GM21447 (cell line): ENCODE measurements around the gene WFDC2.

Experiments used
- ATAC-seq: cut with Tn5 transposase; IDR thresholded peaks from one replicate; pipeline ENCODE4 v1.9.1; 2021; ENCODE audit not compliant: unreplicated experiment

The WFDC2 gene, protein sequence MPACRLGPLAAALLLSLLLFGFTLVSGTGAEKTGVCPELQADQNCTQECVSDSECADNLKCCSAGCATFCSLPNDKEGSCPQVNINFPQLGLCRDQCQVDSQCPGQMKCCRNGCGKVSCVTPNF

DNA sequence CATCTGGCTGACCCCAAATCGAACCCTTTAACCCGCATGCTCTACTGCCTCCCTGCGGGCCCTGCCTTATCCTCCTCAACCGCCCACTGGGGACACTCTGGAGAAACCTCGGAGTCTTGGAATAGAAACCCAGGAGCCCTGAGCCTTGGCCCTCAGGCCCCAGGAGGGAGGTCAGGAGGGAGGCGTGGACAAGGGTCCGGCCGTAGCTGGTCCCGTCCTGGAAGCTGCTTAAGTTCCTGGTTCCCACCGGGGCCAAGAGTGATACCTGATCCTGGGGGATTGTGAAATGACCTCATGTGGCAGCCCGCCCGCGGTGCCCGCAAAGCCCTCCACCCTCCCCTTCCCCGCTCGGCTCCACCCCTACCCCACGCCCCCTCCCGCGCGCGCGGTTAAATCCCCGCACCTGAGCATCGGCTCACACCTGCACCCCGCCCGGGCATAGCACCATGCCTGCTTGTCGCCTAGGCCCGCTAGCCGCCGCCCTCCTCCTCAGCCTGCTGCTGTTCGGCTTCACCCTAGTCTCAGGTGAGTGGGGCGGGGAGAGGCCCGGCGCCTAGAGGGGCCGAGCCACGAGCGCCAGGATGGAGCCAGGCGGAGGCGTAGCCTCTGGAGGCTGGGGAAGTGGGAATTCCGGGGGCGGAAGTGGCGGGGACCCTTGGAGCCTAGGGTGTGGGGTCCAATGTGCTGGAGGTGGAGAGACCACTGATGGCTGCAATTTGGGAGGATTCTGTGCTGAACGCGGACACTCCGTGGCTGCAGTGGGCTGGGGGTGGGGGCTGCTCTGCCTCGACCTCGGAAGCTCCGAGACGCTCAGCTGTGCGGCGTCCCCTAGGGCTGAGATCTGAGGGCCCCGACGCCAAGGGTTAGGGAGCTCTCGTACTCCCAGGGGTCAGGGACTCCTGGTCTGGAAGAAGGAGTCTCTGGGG lies at the start of gene WFDC2:
Gene WFDC2 (plus strand): TSS at position 418 of the 926 bp plus-strand sequence. CDS start 29 bp downstream, at position 447.
- ATAC-seq: no peak

DNA sequence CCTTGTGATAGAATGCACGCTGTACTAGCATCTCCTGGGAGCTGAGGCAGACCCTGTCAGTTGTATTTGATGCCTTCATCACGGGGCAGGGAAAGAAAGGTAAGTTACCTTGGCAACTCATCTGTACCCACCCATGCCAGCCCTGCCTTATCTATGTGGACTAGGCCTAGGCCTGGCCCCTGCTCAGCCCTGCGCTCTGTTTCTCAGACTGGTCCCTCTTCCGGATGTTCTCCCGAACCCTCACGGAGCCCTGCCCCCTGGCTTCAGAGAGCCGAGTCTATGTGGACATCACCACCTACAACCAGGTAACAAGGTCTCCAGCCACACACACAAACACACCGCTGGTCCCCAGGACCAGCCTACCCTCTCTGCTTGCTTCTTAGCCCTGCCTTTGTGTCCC lies 49.4 kb upstream of the WFDC2 start:
- ATAC-seq: no peak

DNA sequence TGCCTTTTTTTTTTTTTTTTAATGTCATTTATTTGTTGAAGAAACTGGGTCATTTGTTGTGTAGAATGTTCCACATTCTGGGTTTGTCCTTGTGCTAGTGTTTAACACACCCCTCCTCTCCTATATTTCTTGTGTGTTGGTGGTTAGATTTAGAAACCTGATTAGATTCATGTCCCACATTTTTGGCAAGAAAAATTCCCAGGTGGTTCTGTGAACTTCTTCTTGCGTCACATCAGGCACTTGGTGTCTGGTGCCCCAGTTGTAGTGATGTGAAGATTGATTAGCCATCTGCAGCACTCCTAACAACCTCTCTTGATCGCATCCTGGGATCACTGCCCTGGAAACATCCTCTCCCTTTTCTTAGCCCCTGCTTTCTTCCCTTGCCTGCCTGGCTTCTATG lies 45.9 kb upstream of the WFDC2 start:
- ATAC-seq: no peak

DNA sequence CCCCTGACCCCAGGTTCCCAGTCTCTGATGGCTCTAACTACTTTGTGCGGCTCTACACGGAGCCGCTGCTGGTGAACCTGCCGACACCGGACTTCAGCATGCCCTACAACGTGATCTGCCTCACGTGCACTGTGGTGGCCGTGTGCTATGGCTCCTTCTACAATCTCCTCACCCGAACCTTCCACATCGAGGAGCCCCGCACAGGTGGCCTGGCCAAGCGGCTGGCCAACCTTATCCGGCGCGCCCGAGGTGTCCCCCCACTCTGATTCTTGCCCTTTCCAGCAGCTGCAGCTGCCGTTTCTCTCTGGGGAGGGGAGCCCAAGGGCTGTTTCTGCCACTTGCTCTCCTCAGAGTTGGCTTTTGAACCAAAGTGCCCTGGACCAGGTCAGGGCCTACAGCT lies 44.0 kb upstream of the WFDC2 start:
- no peak for ATAC-seq

DNA sequence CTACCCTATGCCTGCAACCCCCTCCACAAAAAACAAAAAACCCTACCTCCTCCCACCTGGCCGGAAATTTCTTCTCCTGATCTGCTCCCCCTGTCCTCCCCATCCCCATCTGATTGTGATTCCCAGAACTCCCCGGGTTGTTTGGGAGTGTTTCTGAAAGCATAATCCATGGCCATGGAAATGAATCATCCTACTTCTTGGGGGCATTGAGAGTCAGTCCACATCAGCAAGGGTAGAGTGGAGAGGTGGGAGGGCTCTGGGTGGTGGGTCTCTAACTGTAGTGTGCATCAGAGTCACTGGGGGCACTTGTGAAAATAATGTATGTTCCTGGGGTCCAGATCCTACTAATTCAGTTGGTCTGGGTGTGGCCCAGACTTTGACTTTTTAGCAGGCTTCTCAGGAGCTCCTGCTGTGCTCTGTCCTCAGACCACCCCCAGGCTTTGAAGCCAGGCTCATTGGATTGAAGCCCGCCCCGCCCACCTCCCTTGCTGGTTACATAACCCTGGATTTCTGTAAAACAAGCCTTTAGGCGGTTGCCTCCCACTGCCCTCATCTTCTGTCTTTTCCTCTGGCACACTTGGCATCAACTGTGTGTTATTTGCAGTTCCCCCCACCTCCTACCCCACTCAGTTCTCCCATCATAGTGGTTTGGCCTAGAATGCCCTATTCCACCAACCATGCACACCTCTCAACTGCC lies 43.1 kb upstream of the WFDC2 start:
- no peak for ATAC-seq

DNA sequence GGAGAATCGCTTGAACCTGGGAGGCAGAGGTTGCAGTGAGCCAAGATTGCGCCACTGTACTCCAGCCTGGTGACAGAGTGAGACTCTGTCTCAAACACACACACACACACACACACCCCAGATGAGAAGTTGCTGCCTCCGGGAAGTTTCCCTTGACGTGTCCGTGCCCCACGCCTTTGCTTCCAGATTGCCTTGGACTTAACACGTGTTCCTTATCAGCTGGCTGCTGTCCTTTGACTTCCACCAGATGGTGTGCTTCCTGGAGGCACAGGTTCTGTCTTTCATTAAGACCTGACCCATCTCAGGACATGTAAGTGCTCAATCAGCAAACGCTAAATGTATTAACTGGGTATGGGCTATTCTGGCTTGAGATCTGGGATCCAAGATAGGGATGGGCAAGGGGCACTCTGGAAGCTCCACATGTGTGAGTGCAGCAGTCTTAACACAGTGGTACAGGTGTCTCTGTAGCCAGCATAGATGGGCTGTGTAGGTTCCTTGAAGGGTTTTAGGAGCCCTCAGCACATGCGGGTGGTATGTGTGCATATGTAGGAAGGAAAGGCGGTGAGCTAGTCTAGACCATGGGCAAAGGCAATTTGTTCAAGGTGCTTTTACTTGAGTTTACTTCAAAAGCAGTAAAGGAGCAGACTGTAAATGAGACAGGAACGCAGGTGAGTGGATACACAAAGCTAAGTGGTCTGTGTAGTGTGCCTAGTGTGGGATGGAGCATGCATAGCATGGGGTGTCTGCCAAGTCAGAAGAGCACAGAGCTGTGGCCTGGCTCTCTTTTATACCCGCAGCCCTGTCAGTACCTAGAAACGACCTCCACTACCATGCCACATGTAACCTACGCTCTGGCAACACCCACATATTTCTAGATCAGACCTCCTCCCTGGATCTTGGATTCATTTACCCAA lies 42.1 kb upstream of the WFDC2 start:
- ATAC-seq: no peak

DNA sequence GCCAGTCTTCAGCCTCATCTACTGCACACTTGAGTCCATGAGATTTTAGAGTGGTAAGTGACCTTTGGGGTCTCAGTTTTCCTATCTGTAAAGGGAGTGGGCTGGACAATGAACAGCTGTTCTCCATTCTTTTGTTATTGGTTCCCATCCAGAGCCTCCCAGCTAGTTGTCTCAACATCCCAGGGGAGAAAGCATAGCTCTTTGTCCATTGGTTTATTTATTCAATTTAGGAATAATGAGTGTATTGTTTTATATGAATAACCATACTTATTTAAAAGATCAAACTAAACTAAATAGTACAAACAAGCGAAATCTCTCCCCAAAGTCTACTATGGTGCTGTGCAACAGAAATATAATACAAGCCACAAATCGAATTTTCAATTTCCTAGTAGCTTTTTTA lies 39.9 kb upstream of the WFDC2 start:
- no peak for ATAC-seq

DNA sequence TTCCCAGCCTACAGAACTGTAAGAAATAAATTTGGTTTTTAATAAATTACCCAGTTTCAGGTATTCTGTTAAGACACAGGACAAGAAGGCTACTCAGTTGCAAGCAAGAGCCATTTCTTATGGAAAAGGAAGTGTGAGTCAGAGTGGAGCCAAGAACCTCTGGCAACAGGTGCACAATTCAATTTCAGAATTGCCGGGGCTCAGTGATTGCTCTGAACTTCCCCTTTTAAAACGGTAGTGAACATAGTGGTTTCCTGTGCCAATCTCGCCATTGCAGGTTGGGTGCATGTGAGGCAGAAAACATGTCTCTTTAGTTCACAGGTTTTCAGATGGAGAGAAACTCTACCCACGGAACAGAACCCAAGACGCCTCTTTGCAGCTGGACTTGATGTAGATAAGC lies 37.3 kb upstream of the WFDC2 start:
- ATAC-seq: peak; percentile 80

DNA sequence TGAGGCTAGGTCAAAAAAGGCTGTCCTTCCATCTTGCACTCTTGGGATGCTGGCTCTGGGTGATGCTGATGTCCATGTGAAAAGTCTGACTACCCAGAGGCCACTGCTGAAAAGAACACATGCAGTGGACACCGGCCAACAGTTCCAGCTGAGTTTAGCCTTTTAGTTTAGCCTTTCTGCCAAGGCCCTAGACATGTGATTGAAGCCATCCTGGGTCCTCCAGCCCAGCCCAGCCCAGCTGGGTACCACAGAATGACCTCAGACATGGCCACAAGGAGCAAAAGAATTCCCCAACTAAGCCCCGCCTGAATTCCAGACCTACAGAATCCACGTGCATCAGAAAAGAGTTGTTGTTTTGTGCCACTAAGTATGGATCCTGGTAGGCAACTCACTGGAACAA lies 36.2 kb upstream of the WFDC2 start:
- ATAC-seq: no peak

DNA sequence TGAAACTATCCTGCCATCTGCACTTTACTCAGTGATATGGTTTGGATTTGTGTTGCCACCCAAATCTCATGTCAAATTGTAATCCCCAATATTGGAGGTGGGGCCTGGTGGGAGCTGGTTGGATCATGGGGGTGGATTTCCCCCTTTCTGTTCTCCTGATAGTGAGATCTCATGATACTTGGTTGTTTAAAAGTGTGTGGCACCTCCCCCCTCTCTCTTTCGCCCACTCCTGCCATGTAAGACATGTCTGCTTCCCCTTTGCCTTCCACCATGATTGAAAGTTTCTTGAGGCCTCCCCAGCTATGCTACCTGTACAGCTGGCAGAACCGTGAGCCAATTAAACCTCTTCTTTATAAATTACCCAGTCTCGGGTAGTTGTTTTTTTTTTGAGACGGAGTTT lies 35.6 kb upstream of the WFDC2 start:
- no peak for ATAC-seq

DNA sequence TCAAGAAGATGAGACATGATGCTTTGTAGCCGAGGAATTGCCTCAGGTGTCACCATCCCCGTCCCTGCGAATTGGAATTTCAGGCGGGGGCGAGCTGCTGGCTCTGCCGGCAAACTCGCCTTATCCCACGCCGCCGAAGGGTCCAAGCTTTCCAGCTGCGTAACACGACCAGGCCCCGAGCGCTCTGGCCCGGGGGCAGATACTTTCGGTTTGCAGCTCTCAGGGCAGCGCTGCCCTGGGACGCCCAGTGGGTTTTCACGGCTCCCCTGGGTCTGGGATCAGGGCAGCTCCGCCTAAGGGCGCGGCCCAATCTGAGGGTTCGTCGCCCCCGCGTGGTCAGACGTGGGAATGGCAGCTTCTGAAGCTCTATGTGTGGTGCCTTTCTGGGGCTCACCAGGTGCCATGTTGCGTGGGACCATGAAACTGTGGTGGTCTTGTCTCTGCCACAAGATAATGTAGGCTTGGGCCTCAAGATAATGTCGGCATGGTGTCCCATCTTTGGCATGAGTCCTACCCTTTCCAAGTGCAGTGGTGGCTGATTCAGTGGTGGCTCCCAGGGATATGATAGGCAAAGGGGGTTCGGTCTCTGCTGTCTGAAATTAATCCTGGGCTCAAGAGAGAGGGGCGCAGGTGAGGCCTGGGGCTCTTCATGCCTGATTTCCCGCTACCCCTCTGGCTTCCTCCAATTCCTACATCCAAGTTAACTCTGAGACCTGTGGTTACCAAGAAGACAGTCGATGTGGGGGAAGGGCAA lies 32.6 kb upstream of the WFDC2 start:
- ATAC-seq: peak; percentile 61

DNA sequence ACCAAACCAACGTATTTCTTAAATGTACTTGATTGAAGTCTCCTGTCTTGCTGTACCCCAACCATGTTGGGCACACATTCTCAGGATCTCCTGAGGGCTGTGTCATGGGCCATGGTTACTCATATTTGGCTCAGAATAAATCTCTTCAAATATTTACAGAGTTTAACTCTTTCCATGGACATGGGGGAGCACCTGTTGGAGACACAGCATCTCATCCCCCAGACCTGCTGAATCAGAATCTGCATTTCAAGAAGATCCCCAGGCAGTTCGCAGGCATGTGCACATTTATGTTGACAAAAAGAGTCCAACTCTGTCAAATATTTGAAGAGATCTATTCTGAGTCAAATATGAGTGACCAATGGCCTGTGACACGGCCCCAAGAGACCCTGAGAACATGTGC lies 29.1 kb upstream of the WFDC2 start:
- no peak for ATAC-seq

DNA sequence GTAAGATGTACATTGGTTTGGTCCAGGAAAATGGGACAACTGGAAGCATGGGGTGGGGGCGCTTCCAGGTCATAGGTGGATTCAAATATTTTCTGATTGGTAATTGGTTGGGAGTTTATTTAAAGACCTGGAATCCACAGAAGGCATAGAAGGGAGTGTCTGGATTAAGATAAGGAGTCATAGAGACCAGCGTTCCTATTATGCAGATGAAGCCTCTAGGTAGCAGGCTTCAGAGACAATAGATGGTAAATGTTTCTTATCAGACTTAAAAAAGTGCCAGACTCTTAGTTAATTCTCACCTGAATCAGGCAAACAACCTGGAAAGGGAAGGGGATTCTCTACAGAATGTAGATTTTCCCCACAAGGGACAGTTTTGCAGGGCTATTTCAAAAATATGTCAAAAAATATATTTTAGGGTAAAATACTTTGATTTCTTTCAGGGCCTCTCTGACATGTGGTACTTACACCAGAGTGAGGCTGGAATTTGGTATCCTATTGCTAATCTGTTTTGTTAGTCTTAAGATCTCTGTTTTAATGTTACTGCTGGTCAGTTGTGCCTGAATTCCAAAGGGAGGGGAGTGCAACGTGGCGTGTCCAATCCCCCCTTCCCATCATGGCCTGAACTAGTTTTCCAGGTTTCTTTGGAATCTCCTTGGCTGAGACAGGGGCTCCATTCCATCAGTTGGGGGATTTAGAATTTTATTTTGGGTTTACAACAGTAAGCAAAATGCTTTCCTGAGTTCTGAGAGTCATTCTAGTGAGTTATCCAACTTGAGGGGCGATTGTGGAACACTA lies 28.5 kb upstream of the WFDC2 start:
- ATAC-seq: no peak

DNA sequence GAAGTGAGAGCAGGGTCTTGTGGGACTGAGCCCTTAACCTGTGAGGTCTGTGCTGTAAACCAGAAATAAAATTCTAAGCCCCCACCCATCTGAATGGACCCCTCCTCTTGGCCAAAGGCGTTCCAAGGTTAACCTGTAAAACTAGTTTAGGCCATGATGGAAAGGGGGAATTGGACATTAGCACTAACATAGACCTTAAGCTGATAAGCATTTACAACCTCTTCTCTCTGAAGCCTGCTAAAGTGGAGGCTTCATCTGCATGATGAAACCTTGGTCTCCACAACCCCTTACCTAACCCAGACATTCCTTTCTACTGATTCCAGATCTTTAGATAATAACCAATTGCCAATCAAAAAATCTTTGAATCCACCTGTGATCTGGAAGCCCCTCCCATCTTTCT lies 27.8 kb upstream of the WFDC2 start:
- ATAC-seq: no peak

DNA sequence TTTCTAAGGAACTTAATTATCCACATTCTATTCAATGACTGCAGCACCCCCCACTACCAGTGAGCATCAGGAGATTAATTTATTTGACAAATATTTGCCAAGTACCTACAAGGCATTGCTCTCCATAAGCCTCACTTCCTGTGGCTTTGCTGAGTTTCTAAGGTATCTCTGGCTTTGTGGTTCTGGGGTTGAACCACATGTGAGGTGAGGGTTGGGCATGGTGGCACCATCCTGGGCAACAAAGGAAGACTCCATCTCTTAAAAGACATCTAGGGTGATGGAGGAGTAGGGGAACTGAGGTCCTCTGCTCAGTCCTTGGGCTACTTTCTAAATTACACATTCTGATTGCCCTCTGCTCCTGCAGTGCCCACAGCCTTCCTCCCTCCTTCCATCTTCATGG lies 25.5 kb upstream of the WFDC2 start:
- no peak for ATAC-seq

DNA sequence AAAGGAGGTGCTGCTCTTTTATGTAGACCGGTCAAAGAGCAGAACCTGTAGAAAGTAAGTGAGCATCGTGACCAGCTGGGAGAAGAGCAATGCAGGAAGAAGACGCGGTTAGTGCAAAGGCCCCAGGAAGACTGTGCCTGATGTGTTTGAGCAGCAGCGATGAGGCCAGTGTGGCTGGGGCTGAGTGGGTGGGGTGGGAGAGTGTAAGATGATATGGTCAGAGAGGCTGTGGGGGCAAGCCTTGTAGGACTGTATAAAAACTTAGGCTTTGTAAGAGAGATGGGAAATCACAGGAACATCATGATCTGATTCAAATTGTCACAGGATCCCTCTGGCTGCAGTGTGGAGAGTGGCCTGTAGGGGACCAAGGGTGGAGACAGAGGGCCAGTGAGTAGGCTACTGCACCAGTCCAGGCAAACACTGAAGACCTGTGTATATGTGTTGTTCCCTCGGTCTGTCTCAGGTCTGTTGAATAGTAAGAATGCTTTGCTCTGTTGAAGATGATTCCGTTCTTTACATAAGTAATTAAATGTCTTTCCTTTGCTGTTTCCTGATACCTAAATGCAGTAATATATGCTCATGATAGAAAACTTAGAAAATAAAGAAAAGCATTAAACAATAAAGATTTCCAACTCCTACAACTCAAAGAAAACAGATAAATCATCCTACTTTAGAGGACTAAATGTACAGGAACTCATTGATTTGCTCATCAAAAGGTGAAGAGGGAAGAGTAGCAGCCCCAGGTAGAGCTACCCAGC lies 23.6 kb upstream of the WFDC2 start:
- ATAC-seq: no peak

DNA sequence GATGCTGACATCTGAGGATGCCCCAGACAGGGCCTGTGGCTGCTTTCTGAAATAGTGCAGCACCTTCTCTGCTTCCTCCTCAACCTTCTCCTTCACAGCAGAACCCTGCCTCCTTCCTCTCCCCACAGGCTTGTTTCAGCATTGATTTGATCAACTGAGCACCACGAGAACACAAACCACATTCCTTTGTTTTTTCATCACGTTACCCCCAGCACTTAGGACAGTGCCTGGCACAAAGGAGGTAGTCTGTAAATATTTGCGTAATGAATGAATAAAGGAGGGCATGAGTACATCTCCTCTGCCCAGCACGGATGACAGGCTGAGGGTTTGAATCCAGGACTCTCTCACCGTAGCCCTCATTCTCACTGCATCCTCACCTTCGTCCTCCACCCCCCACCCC lies 21.3 kb upstream of the WFDC2 start:
- no peak for ATAC-seq

DNA sequence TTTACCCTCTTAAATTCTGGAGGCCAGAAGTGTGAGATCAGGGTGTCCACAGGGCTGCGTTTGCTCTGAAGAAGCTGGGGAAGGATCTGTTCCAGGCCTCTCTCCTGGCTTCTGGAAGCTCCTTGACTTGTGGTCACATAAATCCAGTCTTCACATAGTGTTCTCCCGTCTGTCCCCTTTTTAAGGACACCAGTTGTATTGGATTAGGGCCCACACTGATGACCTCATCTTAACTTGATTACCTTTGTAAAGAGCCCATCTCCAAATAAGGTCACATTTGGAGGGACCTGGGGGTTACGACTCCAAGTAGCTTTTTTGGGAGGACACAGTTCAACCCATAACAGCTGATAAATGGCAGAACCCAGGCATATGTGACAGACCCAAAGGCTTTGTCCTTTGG lies 20.0 kb upstream of the WFDC2 start:
- no peak for ATAC-seq
